ENCODE data around the gene AP1S3.
"Not testable (repeated sequence)": the region's sequence is repeated elsewhere in the genome, so short reads cannot be mapped to it uniquely, and the experiment has no call there.

The AP1S3 gene

GRCh38 chr2:223820549-223820948, 16.8 kb downstream of the AP1S3 start:
- no peak overlapping the region for H3K4me3 ChIP-seq (ENCODE audit: low read depth, low read length)
- TF ChIP-seq CTCF (IDR thresholded peaks at IDR 0.05; ENCODE audit: borderline replicate concordance, insufficient read depth, low read depth, low read length), result no peak

- no peak overlapping the region for H3K4me3 ChIP-seq (ENCODE audit: low read depth, low read length)
- no peak for TF ChIP-seq CTCF (IDR thresholded peaks at IDR 0.05; ENCODE audit: borderline replicate concordance, insufficient read depth, low read depth, low read length)
These were observed 17.5 kb downstream of the AP1S3 start for GRCh38 chr2:223819891-223820290.

- H3K4me3 ChIP-seq (ENCODE audit: low read depth, low read length), result no peak overlapping the region
- no peak for TF ChIP-seq CTCF (IDR thresholded peaks at IDR 0.05; ENCODE audit: borderline replicate concordance, insufficient read depth, low read depth, low read length)
These were observed 21.4 kb downstream of the AP1S3 start for GRCh38 chr2:223815884-223816570.

- TF ChIP-seq CTCF (IDR thresholded peaks at IDR 0.05; ENCODE audit: borderline replicate concordance, insufficient read depth, low read depth, low read length), result no peak
- no peak overlapping the region for H3K4me3 ChIP-seq (ENCODE audit: low read depth, low read length)
These were observed 22.0 kb downstream of the AP1S3 start for GRCh38 chr2:223815186-223815883.

- H3K4me3 ChIP-seq (ENCODE audit: low read depth, low read length), result not testable (repeated sequence)
These were observed 22.6 kb downstream of the AP1S3 start for GRCh38 chr2:223814764-223815163.

- TF ChIP-seq CTCF (IDR thresholded peaks at IDR 0.05; ENCODE audit: borderline replicate concordance, insufficient read depth, low read depth, low read length), result no peak
- H3K4me3 ChIP-seq (ENCODE audit: low read depth, low read length), result no peak overlapping the region
These were observed 24.1 kb downstream of the AP1S3 start for GRCh38 chr2:223813329-223813728.

- no peak for TF ChIP-seq CTCF (IDR thresholded peaks at IDR 0.05; ENCODE audit: borderline replicate concordance, insufficient read depth, low read depth, low read length)
- no peak overlapping the region for H3K4me3 ChIP-seq (ENCODE audit: low read depth, low read length)
These were observed 25.6 kb downstream of the AP1S3 start for GRCh38 chr2:223811757-223812156.
